ENCODE data around the gene PRKAR2B.

DNA sequence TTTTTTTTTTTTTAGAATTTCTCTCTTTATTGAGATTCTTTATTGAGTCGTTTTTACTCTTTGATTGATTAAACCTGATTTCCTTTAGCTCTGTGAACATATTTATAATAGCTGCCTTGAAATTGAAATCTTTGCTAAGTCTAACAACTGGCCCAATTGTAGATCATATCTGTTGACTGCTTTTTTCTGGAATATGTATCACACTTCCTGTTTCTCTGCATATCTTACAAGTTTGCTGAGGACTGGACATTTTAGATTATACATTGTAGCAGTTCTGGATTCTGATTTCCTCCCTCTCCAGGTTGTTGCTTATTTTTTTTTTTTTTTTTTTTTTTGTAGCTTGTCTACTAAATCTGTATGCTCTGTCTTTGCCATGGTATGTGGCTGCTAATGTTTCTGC is 56.3 kb downstream of the PRKAR2B start:
- TF ChIP-seq BHLHE40 (IDR thresholded peaks at IDR 0.05; ENCODE audit: low read depth, low read length) = no peak
- TF ChIP-seq, protein P1, sequence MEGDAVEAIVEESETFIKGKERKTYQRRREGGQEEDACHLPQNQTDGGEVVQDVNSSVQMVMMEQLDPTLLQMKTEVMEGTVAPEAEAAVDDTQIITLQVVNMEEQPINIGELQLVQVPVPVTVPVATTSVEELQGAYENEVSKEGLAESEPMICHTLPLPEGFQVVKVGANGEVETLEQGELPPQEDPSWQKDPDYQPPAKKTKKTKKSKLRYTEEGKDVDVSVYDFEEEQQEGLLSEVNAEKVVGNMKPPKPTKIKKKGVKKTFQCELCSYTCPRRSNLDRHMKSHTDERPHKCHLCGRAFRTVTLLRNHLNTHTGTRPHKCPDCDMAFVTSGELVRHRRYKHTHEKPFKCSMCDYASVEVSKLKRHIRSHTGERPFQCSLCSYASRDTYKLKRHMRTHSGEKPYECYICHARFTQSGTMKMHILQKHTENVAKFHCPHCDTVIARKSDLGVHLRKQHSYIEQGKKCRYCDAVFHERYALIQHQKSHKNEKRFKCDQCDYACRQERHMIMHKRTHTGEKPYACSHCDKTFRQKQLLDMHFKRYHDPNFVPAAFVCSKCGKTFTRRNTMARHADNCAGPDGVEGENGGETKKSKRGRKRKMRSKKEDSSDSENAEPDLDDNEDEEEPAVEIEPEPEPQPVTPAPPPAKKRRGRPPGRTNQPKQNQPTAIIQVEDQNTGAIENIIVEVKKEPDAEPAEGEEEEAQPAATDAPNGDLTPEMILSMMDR (conservative IDR thresholded peaks at IDR 0.05; ENCODE audit: low read depth, low read length) = no peak
- TF ChIP-seq, protein P2, sequence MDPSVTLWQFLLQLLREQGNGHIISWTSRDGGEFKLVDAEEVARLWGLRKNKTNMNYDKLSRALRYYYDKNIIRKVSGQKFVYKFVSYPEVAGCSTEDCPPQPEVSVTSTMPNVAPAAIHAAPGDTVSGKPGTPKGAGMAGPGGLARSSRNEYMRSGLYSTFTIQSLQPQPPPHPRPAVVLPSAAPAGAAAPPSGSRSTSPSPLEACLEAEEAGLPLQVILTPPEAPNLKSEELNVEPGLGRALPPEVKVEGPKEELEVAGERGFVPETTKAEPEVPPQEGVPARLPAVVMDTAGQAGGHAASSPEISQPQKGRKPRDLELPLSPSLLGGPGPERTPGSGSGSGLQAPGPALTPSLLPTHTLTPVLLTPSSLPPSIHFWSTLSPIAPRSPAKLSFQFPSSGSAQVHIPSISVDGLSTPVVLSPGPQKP (IDR thresholded peaks at IDR 0.05; ENCODE audit: borderline replicate concordance, low read depth, low read length) = no peak
- no peak for TF ChIP-seq RCOR1 (IDR thresholded peaks at IDR 0.05; ENCODE audit: insufficient replicate concordance, low read length)
- TF ChIP-seq RFX5 (IDR thresholded peaks at IDR 0.05; ENCODE audit: low read depth, low read length) = no peak
- TF ChIP-seq POLR2A (IDR thresholded peaks at IDR 0.05; ENCODE audit: low read depth, low read length) = no peak
- TF ChIP-seq, protein P3, sequence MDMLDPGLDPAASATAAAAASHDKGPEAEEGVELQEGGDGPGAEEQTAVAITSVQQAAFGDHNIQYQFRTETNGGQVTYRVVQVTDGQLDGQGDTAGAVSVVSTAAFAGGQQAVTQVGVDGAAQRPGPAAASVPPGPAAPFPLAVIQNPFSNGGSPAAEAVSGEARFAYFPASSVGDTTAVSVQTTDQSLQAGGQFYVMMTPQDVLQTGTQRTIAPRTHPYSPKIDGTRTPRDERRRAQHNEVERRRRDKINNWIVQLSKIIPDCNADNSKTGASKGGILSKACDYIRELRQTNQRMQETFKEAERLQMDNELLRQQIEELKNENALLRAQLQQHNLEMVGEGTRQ (IDR thresholded peaks at IDR 0.05; ENCODE audit: low read depth, low read length) = no peak
- TF ChIP-seq SMC3 (IDR thresholded peaks at IDR 0.05; ENCODE audit: low read depth, low read length) = no peak
- no peak for TF ChIP-seq FOS (IDR thresholded peaks at IDR 0.05; ENCODE audit: low read depth, low read length)
- no peak for TF ChIP-seq MAFK (IDR thresholded peaks at IDR 0.05; ENCODE audit: low read depth, low read length)
- TF ChIP-seq NFE2L2 (IDR thresholded peaks at IDR 0.05; ENCODE audit: low read depth, low read length) = no peak
- no peak for TF ChIP-seq RAD21 (IDR thresholded peaks at IDR 0.05; ENCODE audit: low read length)

All from IMR-90 (cell line).